ENCODE results near the gene MIX23. TPM values are rescaled to one million over a fixed set of nuclear protein-coding genes. Genes with fewer than 3 reads are reported as not detected.

The MIX23 gene
- total and polyA plus RNA-seq, 2 of the 4 experiments (the other 2 are of a cell fraction), result 10.0 to 26.7 TPM

GRCh38 chr3:122389197-122389596 lies 6.2 kb upstream of the MIX23 start (continued):
- TF ChIP-seq ELK1 (IDR thresholded peaks at IDR 0.05; ENCODE audit: borderline replicate concordance, low read depth, low read length), result no peak

DNA sequence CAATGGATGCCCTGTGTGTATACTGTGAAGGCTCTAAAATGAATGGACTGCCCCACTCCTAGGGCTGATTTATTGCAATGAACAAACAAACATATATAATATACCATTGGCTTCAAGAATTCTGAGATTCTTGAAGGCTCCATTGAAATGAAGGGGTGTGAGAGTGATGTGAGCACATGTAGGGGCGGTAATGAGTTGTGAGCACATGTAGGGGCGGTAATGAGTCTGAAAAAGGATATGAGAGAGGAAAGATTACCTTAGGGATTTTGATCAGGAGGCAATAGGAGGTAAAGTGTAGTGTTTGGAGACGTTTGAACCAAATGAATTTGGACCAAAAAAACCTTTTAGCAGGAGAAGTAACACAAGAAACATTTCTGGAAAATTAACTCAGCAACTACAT lies 4.7 kb upstream of the MIX23 start:
- dilution Hi-C loops (cut with HindIII; ENCODE audit: low sequenced_read_pairs, unreplicated experiment) (no loop called here), in situ Hi-C loops (cut with MboI; ENCODE audit: low sequenced_read_pairs) (no loop called here), intact Hi-C loops (cut with micrococcal nuclease) (no loop called here)
- Histone ChIP-seq H4K8ac (ENCODE audit: low read depth in 2 of 2, low read length in 2 of 2) (no peak overlapping the region), H4K91ac (ENCODE audit: insufficient read depth, low read depth, low read length) (no peak overlapping the region), H3K9me3 (ENCODE audit: control insufficient read depth, insufficient read depth, low read length) (no peaks in the 10 kb centered on the region), H3K4me3 (ENCODE audit: insufficient read depth, low read depth, low read length) (no peak overlapping the region), H3K23ac (ENCODE audit: low read depth, low read length) (no peak overlapping the region), H3K18ac (ENCODE audit: low read depth, low read length) (no peak overlapping the region), H4K5ac (ENCODE audit: low read depth, low read length) (no peak overlapping the region), H3K36me3 (ENCODE audit: control insufficient read depth, insufficient read depth, low read length) (no peaks in the 10 kb centered on the region), H2BK120ac (ENCODE audit: low read depth, low read length) (no peak overlapping the region), H3K27ac (ENCODE audit: insufficient read depth, low read length) (no peak overlapping the region), H3K4ac (ENCODE audit: low read depth, low read length) (no peak overlapping the region), H3K4me1 (ENCODE audit: control insufficient read depth, insufficient read depth, low read length) (no peaks in the 10 kb centered on the region; the same call in 1 of the 2 replicates), H2BK5ac (ENCODE audit: low read depth, low read length, poor library complexity, severe bottlenecking) (no peak overlapping the region), H2AK5ac (ENCODE audit: low read depth, low read length) (no peak overlapping the region), H3K9me1 (ENCODE audit: insufficient read depth, low read length) (no peaks in the 10 kb centered on the region), H3K79me1 (ENCODE audit: low read depth in 1 of 2, low read length in 2 of 2) (peaks cover 5 to 10% of the 10 kb centered on the region in 2 experiments; a peak in 3 of 4 replicates), H2AFZ (replicated peaks; ENCODE audit: low read length, poor library complexity) (no peak overlapping the region), H2BK15ac (ENCODE audit: low read depth, low read length) (no peak overlapping the region), H3K14ac (replicated peaks; ENCODE audit: low read depth, low read length) (no peak overlapping the region), H2BK20ac (ENCODE audit: low read depth, low read length) (no peak overlapping the region), H2AK9ac (replicated peaks; ENCODE audit: low read depth, low read length, poor library complexity) (no peak overlapping the region), H3K27me3 (ENCODE audit: control insufficient read depth, insufficient read depth, low read length) (no peaks in the 10 kb centered on the region), H4K20me1 (ENCODE audit: insufficient read depth, low read length) (no peaks in the 10 kb centered on the region), H3K4me2 (ENCODE audit: low read depth, low read length) (no peak overlapping the region), H3K9ac (ENCODE audit: low read depth, low read length) (no peak overlapping the region), H3K56ac (ENCODE audit: extremely low read depth, insufficient read depth, low read length) (no peak overlapping the region)
- ATAC-seq (ENCODE audit: low read depth) (no peak), DNase-seq (no peak)
- WGBS, 2 experiments (ENCODE audit: extremely low coverage in 2 of 2, insufficient read length in 1 of 2), result 100% methylated on average over 1 of the region's 3 CpGs; no CpG with 5 or more reads in 1 of the 2 experiments
- ChIA-PET CTCF (no interaction called here), POLR2A (ENCODE audit: unreplicated experiment) (no interaction called here)
- BruUV-seq (replicated peaks), result no TSS peak
- TF ChIP-seq BHLHE40 (IDR thresholded peaks at IDR 0.05; ENCODE audit: low read depth, low read length) (no peak), RCOR1 (IDR thresholded peaks at IDR 0.05; ENCODE audit: insufficient replicate concordance, low read length) (no peak), ELK1 (IDR thresholded peaks at IDR 0.05; ENCODE audit: borderline replicate concordance, low read depth, low read length) (no peak), SMC3 (IDR thresholded peaks at IDR 0.05; ENCODE audit: low read depth, low read length) (no peak), CTCF (conservative IDR thresholded peaks at IDR 0.05; ENCODE audit: low read depth, low read length) (no peak), MAZ (IDR thresholded peaks at IDR 0.05; ENCODE audit: borderline replicate concordance, low read depth, low read length) (no peak), RFX5 (IDR thresholded peaks at IDR 0.05; ENCODE audit: low read depth, low read length) (no peak)
